H1 (cell line): ENCODE data around the gene RASGRP1. TPM values are rescaled to one million over a fixed set of nuclear protein-coding genes. Genes with fewer than 3 reads are reported as not detected.

Experiments used
- CTCF ChIA-PET: fragments of 300-600 bp; sonication (Branson Sonifier 250); formaldehyde crosslinking; loops from one replicate; lab custom pipeline; 2021; ENCODE audit not compliant: partially characterized antibody; lab: Charles Lee
- POLR2A ChIA-PET: fragments of 300-600 bp; sonication (Branson Sonifier 250); formaldehyde crosslinking; loops from one replicate; lab custom pipeline; 2021; ENCODE audit warnings: inconsistent platforms; ENCODE audit not compliant: partially characterized antibody; lab: Charles Lee
- DNase-seq, 2 experiments: peaks; one replicate each; pipeline versions ENCODE4 v3.0.0 to v3.0.0-alpha.2; 2010 to 2022; ENCODE audit warnings: low spot score in 2 of 2, low read depth in 1 of 2, mixed read lengths in 1 of 2
- FAIRE-seq: peaks from 2 replicates; lab custom pipeline; 2011; peaks lifted over from hg19 to GRCh38; lab: Jason Lieb, UNC
- H2AFZ ChIP-seq: 2 replicates; pipeline ENCODE4 v1.8.1; 2012; ENCODE audit warnings: low read length, inconsistent platforms
- H2AK5ac ChIP-seq: 2 replicates; pipeline ENCODE4 v1.6.1; 2013; ENCODE audit warnings: low read depth, low read length
- H2BK120ac ChIP-seq: replicated peaks from 2 replicates; pipeline ENCODE3; 2013; ENCODE audit warnings: low read depth, low read length, inconsistent platforms
- H2BK12ac ChIP-seq: 2 replicates; pipeline ENCODE4 v1.6.1; 2013; ENCODE audit warnings: low read depth, low read length
- H2BK15ac ChIP-seq: 2 replicates; pipeline ENCODE4 v1.6.1; 2013; ENCODE audit warnings: low read length
- H2BK20ac ChIP-seq: 2 replicates; pipeline ENCODE4 v1.6.1; 2013; ENCODE audit warnings: low read length
- H2BK5ac ChIP-seq: 2 replicates; pipeline ENCODE4 v1.6.1; 2013; ENCODE audit warnings: low read depth, low read length
- H3K14ac ChIP-seq: 2 replicates; pipeline ENCODE4 v1.6.1; 2013; ENCODE audit warnings: inconsistent platforms; ENCODE audit not compliant: insufficient read length
- H3K18ac ChIP-seq: 2 replicates; pipeline ENCODE4 v1.6.1; 2013; ENCODE audit warnings: low read length; ENCODE audit errors: extremely low read depth
- H3K23ac ChIP-seq: 2 replicates; pipeline ENCODE4 v1.6.1; 2013; ENCODE audit warnings: inconsistent platforms; ENCODE audit not compliant: insufficient read length
- H3K23me2 ChIP-seq: 2 replicates; pipeline ENCODE4 v1.6.1; 2013; ENCODE audit warnings: low read depth, low read length
- H3K27ac ChIP-seq: 2 replicates; pipeline ENCODE4 v1.6.1; 2011; ENCODE audit warnings: low read depth, low read length, inconsistent platforms
- H3K27me3 ChIP-seq, 4 experiments: replicated peaks in 1 of 4; 1 replicate in 1 of 4; 2 replicates in 3 of 4; pipeline versions ENCODE4 v1.6.1 to v1.8.1; 2011 to 2013; ENCODE audit warnings: low read length in 3 of 4, mild to moderate bottlenecking in 3 of 4, inconsistent platforms in 2 of 4, mixed read lengths in 2 of 4, moderate library complexity in 1 of 4; ENCODE audit not compliant: control insufficient read depth in 3 of 4, insufficient read depth in 3 of 4; ENCODE audit errors: extremely low read depth in 1 of 4
- H3K36me3 ChIP-seq, 4 experiments: 2 replicates each; pipeline versions ENCODE4 v1.6.1 to v1.8.1; 2011 to 2013; ENCODE audit warnings: mild to moderate bottlenecking in 4 of 4, low read length in 3 of 4, moderate library complexity in 2 of 4, control low read depth in 1 of 4, inconsistent platforms in 1 of 4; ENCODE audit not compliant: insufficient read depth in 4 of 4, control insufficient read depth in 2 of 4
- H3K4ac ChIP-seq: replicated peaks from 2 replicates; pipeline ENCODE3; 2013; ENCODE audit warnings: low read length, low read depth, mixed read lengths, inconsistent platforms; ENCODE audit not compliant: insufficient read length
- H3K4me1 ChIP-seq, 4 experiments: replicated peaks in 1 of 4; 1 replicate in 1 of 4; 2 replicates in 3 of 4; pipeline versions ENCODE4 v1.6.1 to v1.8.1; 2011 to 2013; ENCODE audit warnings: low read length in 3 of 4, inconsistent platforms in 2 of 4, mixed read lengths in 1 of 4; ENCODE audit not compliant: insufficient read depth in 4 of 4, control insufficient read depth in 3 of 4
- H3K4me2 ChIP-seq, 2 experiments: 2 replicates each; pipeline versions ENCODE4 v1.6.1 to v1.8.1; 2011 to 2013; ENCODE audit warnings: low read depth in 2 of 2, low read length in 2 of 2, control low read depth in 1 of 2, inconsistent platforms in 1 of 2, mild to moderate bottlenecking in 1 of 2; ENCODE audit not compliant: insufficient read depth in 1 of 2
- H3K4me3 ChIP-seq, 4 experiments: fragments of 200-600, 300-600 bp in 1 of 4; sonication (generic), shearing (Covaris generic), sonication (Bioruptor Twin) in 1 of 4; 2 replicates each; pipeline versions ENCODE4 v1.5.1 to v1.8.1; 2011 to 2016; ENCODE audit warnings: low read length in 4 of 4, low read depth in 3 of 4, control low read depth in 2 of 4, inconsistent platforms in 2 of 4, mild to moderate bottlenecking in 2 of 4, mixed read lengths in 1 of 4, moderate library complexity in 1 of 4; ENCODE audit not compliant: insufficient read depth in 2 of 4; ENCODE audit errors: extremely low read depth in 1 of 4
- H3K56ac ChIP-seq: replicated peaks from 2 replicates; pipeline ENCODE3; 2013; ENCODE audit warnings: low read depth, mild to moderate bottlenecking, mixed read lengths, low read length, inconsistent platforms; ENCODE audit not compliant: insufficient read length
- H3K79me1 ChIP-seq: 2 replicates; pipeline ENCODE4 v1.6.1; 2013; ENCODE audit warnings: low read depth, low read length, control low read depth
- H3K79me2 ChIP-seq, 2 experiments: 2 replicates each; pipeline versions ENCODE4 v1.6.1 to v1.8.1; 2012 to 2013; ENCODE audit warnings: low read length in 2 of 2, mild to moderate bottlenecking in 2 of 2, inconsistent platforms in 1 of 2; ENCODE audit not compliant: insufficient read depth in 2 of 2, control insufficient read depth in 1 of 2
- H3K9ac ChIP-seq, 4 experiments: replicated peaks in 1 of 4; 1 replicate in 1 of 4; 2 replicates in 3 of 4; pipeline versions ENCODE4 v1.6.1 to v1.8.1; 2011 to 2013; ENCODE audit warnings: low read depth in 3 of 4, low read length in 3 of 4, control low read depth in 2 of 4, mild to moderate bottlenecking in 2 of 4, moderate library complexity in 2 of 4, inconsistent platforms in 1 of 4; ENCODE audit errors: extremely low read depth in 1 of 4
- H3K9me3 ChIP-seq, 2 experiments: 2 replicates each; pipeline versions ENCODE4 v1.6.1 to v1.8.1; 2012 to 2013; ENCODE audit warnings: mild to moderate bottlenecking in 2 of 2, moderate library complexity in 2 of 2, control low read depth in 1 of 2, inconsistent platforms in 1 of 2, low read depth in 1 of 2, low read length in 1 of 2, mixed read lengths in 1 of 2; ENCODE audit not compliant: insufficient read depth in 2 of 2
- H4K20me1 ChIP-seq, 2 experiments: replicated peaks in 1 of 2; 2 replicates each; pipeline versions ENCODE3 to v1.8.1; 2011 to 2013; ENCODE audit warnings: inconsistent platforms in 2 of 2, low read length in 2 of 2, mild to moderate bottlenecking in 1 of 2; ENCODE audit not compliant: insufficient read depth in 2 of 2, control insufficient read depth in 1 of 2
- H4K5ac ChIP-seq: 2 replicates; pipeline ENCODE4 v1.6.1; 2013; ENCODE audit warnings: low read length, low read depth, mixed read lengths, inconsistent platforms; ENCODE audit not compliant: insufficient read length
- H4K8ac ChIP-seq: 2 replicates; pipeline ENCODE4 v1.8.0; 2013; ENCODE audit warnings: mild to moderate bottlenecking, moderate library complexity, low read length, inconsistent platforms; ENCODE audit not compliant: insufficient read depth; ENCODE audit errors: extremely low read depth
- H4K91ac ChIP-seq: replicated peaks from 2 replicates; pipeline ENCODE3; 2013; ENCODE audit warnings: low read length, mixed read lengths, inconsistent platforms; ENCODE audit not compliant: insufficient read length
- ATF2 ChIP-seq: IDR thresholded peaks from 2 replicates; pipeline ENCODE4 v1.6.1; 2012; ENCODE audit warnings: low read length, inconsistent platforms
- CBX8 ChIP-seq: fragments of 300-800, 300-1000 bp; sonication (generic); IDR thresholded peaks from 2 replicates; pipeline ENCODE4 v1.7.1; 2016; ENCODE audit warnings: low read depth, low read length, borderline replicate concordance
- CEBPB ChIP-seq: IDR thresholded peaks from 2 replicates; pipeline ENCODE4 v1.6.1; 2012; ENCODE audit warnings: low read depth, low read length
- CHD2 ChIP-seq: IDR thresholded peaks from 2 replicates; pipeline ENCODE4 v1.6.1; 2012; ENCODE audit warnings: low read length, improper control_type of control experiment
- CTBP2 ChIP-seq: IDR thresholded peaks from 2 replicates; pipeline ENCODE4 v1.7.0; 2011; ENCODE audit warnings: borderline replicate concordance, mild to moderate bottlenecking, moderate library complexity, mixed read lengths, low read length; ENCODE audit not compliant: insufficient read depth, insufficient read length
- HDAC6 ChIP-seq: IDR thresholded peaks from one replicate; pipeline ENCODE4 v1.7.1; 2012; ENCODE audit warnings: low read depth, mild to moderate bottlenecking, inconsistent platforms, low read length, moderate library complexity
- MAX ChIP-seq: IDR thresholded peaks from 2 replicates; pipeline ENCODE4 v1.6.1; 2012; ENCODE audit warnings: inconsistent platforms
- NANOG ChIP-seq: IDR thresholded peaks from 2 replicates; pipeline ENCODE4 v1.6.1; 2011; ENCODE audit warnings: low read length, low read depth, mild to moderate bottlenecking, inconsistent platforms; ENCODE audit not compliant: insufficient read depth, poor library complexity, severe bottlenecking
- POLR2A ChIP-seq, 2 experiments: IDR thresholded peaks; 1 replicate in 1 of 2; 2 replicates in 1 of 2; pipeline ENCODE4 v1.6.1; 2011; ENCODE audit warnings: low read depth in 2 of 2, low read length in 2 of 2, mild to moderate bottlenecking in 2 of 2; ENCODE audit errors: control extremely low read depth in 1 of 2
- SIN3A ChIP-seq, 2 experiments: IDR thresholded peaks in 1 of 2; conservative IDR thresholded peaks in 1 of 2; 2 replicates each; pipeline ENCODE4 v1.6.1; 2011 to 2012; ENCODE audit warnings: low read length in 2 of 2, improper control_type of control experiment in 1 of 2, low read depth in 1 of 2, mild to moderate bottlenecking in 1 of 2
- SP2 ChIP-seq: IDR thresholded peaks from 2 replicates; pipeline ENCODE4 v1.6.1; 2012; ENCODE audit warnings: mild to moderate bottlenecking, low read length, inconsistent platforms
- TBP ChIP-seq: IDR thresholded peaks from 2 replicates; pipeline ENCODE4 v1.6.1; 2011; ENCODE audit warnings: low read depth, low read length, improper control_type of control experiment
- WGBS, 2 experiments: shearing (Covaris generic) in 1 of 2; methylation state at CpG; one replicate each; pipeline versions ENCODE4 v1.1.6 to v1.1.7; 2013 to 2015; ENCODE audit warnings: low lambda C conversion rate in 2 of 2, mixed read lengths in 2 of 2, inconsistent platforms in 1 of 2, low coverage in 1 of 2, missing lambda C conversion rate in 1 of 2; ENCODE audit not compliant: insufficient replicate concordance in 2 of 2, insufficient coverage in 1 of 2, insufficient read length in 1 of 2; ENCODE audit errors: extremely low coverage in 1 of 2, missing lambda C conversion rate in 1 of 2; 5-methylcytosine and 5-hydroxymethylcytosine counted together
- polyA plus RNA-seq, 7 experiments: library from polyadenylated mRNA; depleted of rRNA in 3 of 7; stranded (reverse) in 5 of 7; unstranded in 2 of 7; fragments of >200 nt in 5 of 7; fragments of 200-250 nt in 2 of 7; gene quantifications; 1 replicate in 5 of 7; 2 replicates in 1 of 7; 4 replicates in 1 of 7; pipeline versions ENCODE4 v1.2.1 to v1.2.3, GENCODE V29; 2011 to 2013; ENCODE audit warnings: missing spikeins in 2 of 7, mixed read lengths in 2 of 7
- total RNA-seq: library from RNA; stranded (reverse); fragmentation: NEBNext Ultra II Directional; extraction: Animal tissue kit (Norgen Biotek cat#: 25700); gene quantifications from 2 replicates; pipeline ENCODE4 v1.2.1, GENCODE V29; 2021

Gene RASGRP1
- total and polyA plus RNA-seq, 2 of the 8 experiments (the other 6 are each of a cell fraction or from before 2014, with no cell fraction given), result 1.1 to 2.1 TPM

- Histone ChIP-seq H3K27me3 (no peaks in the 10 kb centered on the region), H3K36me3 (no peaks in the 10 kb centered on the region), H2BK15ac (no peak overlapping the region), H2BK5ac (no peak overlapping the region), H3K18ac (no peak overlapping the region), H3K56ac (no peak overlapping the region), H3K27ac (no peak overlapping the region), H3K4me3 (no peak overlapping the region), H2AFZ (no peak overlapping the region), H3K79me1 (peaks cover 7% of the 10 kb centered on the region; the same call in 1 of the 2 replicates), H4K5ac (no peak overlapping the region), H3K23me2 (no peaks in the 10 kb centered on the region), H3K4me2 (no peak overlapping the region), H2AK5ac (no peak overlapping the region), H3K4me1 (0 out of 7 replicates have a peak, but pooled peaks cover 0 to 5% (median 0%) of the 10 kb centered on the region in 4 experiments), H4K20me1 (peaks cover 2 to 9% of the 10 kb centered on the region in 2 experiments), H3K14ac (no peak overlapping the region), H4K8ac (no peak overlapping the region; the same call in 1 of the 2 replicates), H2BK20ac (no peak overlapping the region), H4K91ac (no peak overlapping the region), H3K79me2 (peaks cover 18 to 96% of the 10 kb centered on the region in 2 experiments), H3K9me3 (no peaks in the 10 kb centered on the region), H3K23ac (no peak overlapping the region), H2BK12ac (no peak overlapping the region), H2BK120ac (no peak overlapping the region), H3K9ac (no peak overlapping the region), H3K4ac (no peak overlapping the region)
- no peak for DNase-seq
- ChIA-PET CTCF (interaction anchor here (0.9 to 1.5 kb wide), 3 partner anchors 239 to 464 kb away, joined by 3 to 4 read pairs (median 3); no protein-coding TSS in a partner anchor), POLR2A (no interaction called here)
- no peak for FAIRE-seq
- WGBS, 2 experiments, result 89% methylated on average over 3 of the region's 6 CpGs; no CpG with 5 or more reads in 1 of the 2 experiments
- TF ChIP-seq CHD2 (no peak), POLR2A (IDR thresholded peaks at IDR 0.05; ENCODE audit: control extremely low read depth in 1 of 2, low read depth in 2 of 2, low read length in 2 of 2) (no peak), MAX (no peak), HDAC6 (no peak), CBX8 (no peak), TBP (no peak), SP2 (no peak), ATF2 (no peak), CEBPB (no peak), SIN3A (conservative IDR thresholded peaks at IDR 0.05 in 1 of 2, IDR thresholded peaks at IDR 0.05 in 1 of 2; ENCODE audit: low read depth in 1 of 2, low read length in 2 of 2) (no peak), CTBP2 (no peak), NANOG (no peak)
These were observed 105.1 kb downstream of the RASGRP1 start for GRCh38 chr15:38459480-38459879.
